ENCODE results near the gene COL4A2.

- no peak for TF ChIP-seq POLR2A (IDR thresholded peaks at IDR 0.05; ENCODE audit: low read depth, low read length)
- TF ChIP-seq POLR2AphosphoS5 (IDR thresholded peaks at IDR 0.05; ENCODE audit: low read depth, low read length): no peak
Observed at GRCh38 chr13:110438211-110438610, 131.1 kb downstream of the COL4A2 start.
